ENCODE data around the gene NACC1.

NACC1 gene

GRCh38 chr19:13149628-13150186 is 31.6 kb downstream of the NACC1 start:
- Histone ChIP-seq H3K27me3 (ENCODE audit: control insufficient read depth in 2 of 2, insufficient read depth in 2 of 2, low read length in 2 of 2) (no peaks in the 10 kb centered on the region), H3K4me3 (ENCODE audit: low read length in 2 of 2) (peak overlapping the region; percentile 81 to 89), H3K9ac (ENCODE audit: low read depth in 1 of 2, low read length in 2 of 2) (peak overlapping the region; percentile 98 to 100), H3K4me1 (ENCODE audit: control insufficient read depth in 2 of 2, insufficient read depth in 2 of 2, low read length in 2 of 2) (peaks cover 9 to 12% of the 10 kb centered on the region in 2 donors), H3K9me3 (ENCODE audit: control insufficient read depth in 2 of 2, low read length in 2 of 2) (no peaks in the 10 kb centered on the region), H3K27ac (ENCODE audit: low read depth in 2 of 2, low read length in 2 of 2) (peak overlapping the region; percentile 94 to 98), H3K36me3 (ENCODE audit: control insufficient read depth in 2 of 2, insufficient read depth in 2 of 2, low read length in 2 of 2) (peaks cover 5 to 6% of the 10 kb centered on the region in 2 donors)

GRCh38 chr19:13150187-13150930 is 32.3 kb downstream of the NACC1 start, which contains the start of the genes IER2 and STX10:
TSS of gene IER2 (plus strand) at chr19:13150411. CDS start at chr19:13153187, 2,776 bp downstream.
TSS of gene STX10 (minus strand) at chr19:13150375. CDS start at chr19:13150173, 202 bp downstream.
- H3K27ac ChIP-seq (ENCODE audit: low read depth in 2 of 2, low read length in 2 of 2): peak within 1 kb of the TSS; percentile 94 to 98
- no peaks in the 10 kb centered on the region for H3K9me3 ChIP-seq (ENCODE audit: control insufficient read depth in 2 of 2, low read length in 2 of 2)
- no peaks in the 10 kb centered on the region for H3K27me3 ChIP-seq (ENCODE audit: control insufficient read depth in 2 of 2, insufficient read depth in 2 of 2, low read length in 2 of 2)
- H3K36me3 ChIP-seq (ENCODE audit: control insufficient read depth in 2 of 2, insufficient read depth in 2 of 2, low read length in 2 of 2): peaks cover 0 to under 1% of the 10 kb centered on the region in 2 donors
- H3K4me3 ChIP-seq (ENCODE audit: low read length in 2 of 2): peak within 1 kb of the TSS; percentile 81 to 89
- peak within 1 kb of the TSS; percentile 98 to 100 for H3K9ac ChIP-seq (ENCODE audit: low read depth in 1 of 2, low read length in 2 of 2)
- peaks cover 14 to 18% of the 10 kb centered on the region in 2 donors for H3K4me1 ChIP-seq (ENCODE audit: control insufficient read depth in 2 of 2, insufficient read depth in 2 of 2, low read length in 2 of 2)

- no peaks in the 10 kb centered on the region for H3K36me3 ChIP-seq (ENCODE audit: control insufficient read depth in 2 of 2, insufficient read depth in 2 of 2, low read length in 2 of 2)
- peak overlapping the region; percentile 94 to 98 for H3K27ac ChIP-seq (ENCODE audit: low read depth in 2 of 2, low read length in 2 of 2)
- H3K9me3 ChIP-seq (ENCODE audit: control insufficient read depth in 2 of 2, low read length in 2 of 2): no peaks in the 10 kb centered on the region
- H3K9ac ChIP-seq (ENCODE audit: low read depth in 1 of 2, low read length in 2 of 2): peak overlapping the region; percentile 98 to 100
- peak overlapping the region; percentile 81 to 89 for H3K4me3 ChIP-seq (ENCODE audit: low read length in 2 of 2)
- H3K27me3 ChIP-seq (ENCODE audit: control insufficient read depth in 2 of 2, insufficient read depth in 2 of 2, low read length in 2 of 2): no peaks in the 10 kb centered on the region
- H3K4me1 ChIP-seq (ENCODE audit: control insufficient read depth in 2 of 2, insufficient read depth in 2 of 2, low read length in 2 of 2): peaks cover 21 to 22% of the 10 kb centered on the region in 2 donors
Measured at GRCh38 chr19:13150931-13151604, 33.0 kb downstream of the NACC1 start.

- H3K9ac ChIP-seq (ENCODE audit: low read depth in 1 of 2, low read length in 2 of 2): peak overlapping the region; percentile 98 to 100
- no peaks in the 10 kb centered on the region for H3K27me3 ChIP-seq (ENCODE audit: control insufficient read depth in 2 of 2, insufficient read depth in 2 of 2, low read length in 2 of 2)
- peak overlapping the region; percentile 94 to 98 for H3K27ac ChIP-seq (ENCODE audit: low read depth in 2 of 2, low read length in 2 of 2)
- H3K4me1 ChIP-seq (ENCODE audit: control insufficient read depth in 2 of 2, insufficient read depth in 2 of 2, low read length in 2 of 2): peaks cover 25 to 26% of the 10 kb centered on the region in 2 donors
- H3K36me3 ChIP-seq (ENCODE audit: control insufficient read depth in 2 of 2, insufficient read depth in 2 of 2, low read length in 2 of 2): no peaks in the 10 kb centered on the region
- peak overlapping the region; percentile 81 to 97 for H3K4me3 ChIP-seq (ENCODE audit: low read length in 2 of 2)
- no peaks in the 10 kb centered on the region for H3K9me3 ChIP-seq (ENCODE audit: control insufficient read depth in 2 of 2, low read length in 2 of 2)
Measured at GRCh38 chr19:13151605-13152355, 33.7 kb downstream of the NACC1 start.

- no peaks in the 10 kb centered on the region for H3K27me3 ChIP-seq (ENCODE audit: control insufficient read depth in 2 of 2, insufficient read depth in 2 of 2, low read length in 2 of 2)
- H3K4me1 ChIP-seq (ENCODE audit: control insufficient read depth in 2 of 2, insufficient read depth in 2 of 2, low read length in 2 of 2): peaks cover 26 to 28% of the 10 kb centered on the region in 2 donors
- no peaks in the 10 kb centered on the region for H3K36me3 ChIP-seq (ENCODE audit: control insufficient read depth in 2 of 2, insufficient read depth in 2 of 2, low read length in 2 of 2)
- no peaks in the 10 kb centered on the region for H3K9me3 ChIP-seq (ENCODE audit: control insufficient read depth in 2 of 2, low read length in 2 of 2)
- peak overlapping the region; percentile 74 to 97 for H3K4me3 ChIP-seq (ENCODE audit: low read length in 2 of 2)
- H3K27ac ChIP-seq (ENCODE audit: low read depth in 2 of 2, low read length in 2 of 2): peak overlapping the region; percentile 94 to 98
- H3K9ac ChIP-seq (ENCODE audit: low read depth in 1 of 2, low read length in 2 of 2): peak overlapping the region; percentile 97 to 99
Measured at GRCh38 chr19:13152356-13152973, 34.4 kb downstream of the NACC1 start.

GRCh38 chr19:13152974-13153568 is 35.0 kb downstream of the NACC1 start:
- Histone ChIP-seq H3K4me1 (ENCODE audit: control insufficient read depth in 2 of 2, insufficient read depth in 2 of 2, low read length in 2 of 2) (peaks cover 26 to 28% of the 10 kb centered on the region in 2 donors), H3K27me3 (ENCODE audit: control insufficient read depth in 2 of 2, insufficient read depth in 2 of 2, low read length in 2 of 2) (no peaks in the 10 kb centered on the region), H3K9me3 (ENCODE audit: control insufficient read depth in 2 of 2, low read length in 2 of 2) (no peaks in the 10 kb centered on the region), H3K27ac (ENCODE audit: low read depth in 2 of 2, low read length in 2 of 2) (peak overlapping the region; percentile 94 to 98), H3K9ac (ENCODE audit: low read depth in 1 of 2, low read length in 2 of 2) (peak overlapping the region; percentile 97 to 99), H3K36me3 (ENCODE audit: control insufficient read depth in 2 of 2, insufficient read depth in 2 of 2, low read length in 2 of 2) (no peaks in the 10 kb centered on the region), H3K4me3 (ENCODE audit: low read length in 2 of 2) (peak overlapping the region; percentile 74 to 97)

GRCh38 chr19:13153569-13154240 is 35.6 kb downstream of the NACC1 start:
- H3K36me3 ChIP-seq (ENCODE audit: control insufficient read depth in 2 of 2, insufficient read depth in 2 of 2, low read length in 2 of 2): no peaks in the 10 kb centered on the region
- no peaks in the 10 kb centered on the region for H3K27me3 ChIP-seq (ENCODE audit: control insufficient read depth in 2 of 2, insufficient read depth in 2 of 2, low read length in 2 of 2)
- H3K27ac ChIP-seq (ENCODE audit: low read depth in 2 of 2, low read length in 2 of 2): peak overlapping the region; percentile 94 to 98
- no peaks in the 10 kb centered on the region for H3K9me3 ChIP-seq (ENCODE audit: control insufficient read depth in 2 of 2, low read length in 2 of 2)
- peak overlapping the region; percentile 97 to 99 for H3K9ac ChIP-seq (ENCODE audit: low read depth in 1 of 2, low read length in 2 of 2)
- peak overlapping the region; percentile 74 to 97 for H3K4me3 ChIP-seq (ENCODE audit: low read length in 2 of 2)
- peaks cover 24 to 26% of the 10 kb centered on the region in 2 donors for H3K4me1 ChIP-seq (ENCODE audit: control insufficient read depth in 2 of 2, insufficient read depth in 2 of 2, low read length in 2 of 2)

GRCh38 chr19:13154241-13154778 is 36.2 kb downstream of the NACC1 start:
- peak overlapping the region; percentile 97 to 99 for H3K9ac ChIP-seq (ENCODE audit: low read depth in 1 of 2, low read length in 2 of 2)
- no peaks in the 10 kb centered on the region for H3K27me3 ChIP-seq (ENCODE audit: control insufficient read depth in 2 of 2, insufficient read depth in 2 of 2, low read length in 2 of 2)
- peak overlapping the region; percentile 94 to 98 for H3K27ac ChIP-seq (ENCODE audit: low read depth in 2 of 2, low read length in 2 of 2)
- no peaks in the 10 kb centered on the region for H3K9me3 ChIP-seq (ENCODE audit: control insufficient read depth in 2 of 2, low read length in 2 of 2)
- peak overlapping the region; percentile 74 to 97 for H3K4me3 ChIP-seq (ENCODE audit: low read length in 2 of 2)
- H3K36me3 ChIP-seq (ENCODE audit: control insufficient read depth in 2 of 2, insufficient read depth in 2 of 2, low read length in 2 of 2): no peaks in the 10 kb centered on the region
- H3K4me1 ChIP-seq (ENCODE audit: control insufficient read depth in 2 of 2, insufficient read depth in 2 of 2, low read length in 2 of 2): peaks cover 23% of the 10 kb centered on the region in 2 donors

All from mucosa of rectum (tissue), 2 donors.